PC-9 (cell line): ENCODE data around the gene UNC5B.

Experiments used
- CTCF ChIP-seq: fragments of 200-600 bp; sonication (generic); conservative IDR thresholded peaks from 2 replicates; pipeline ENCODE4 v1.6.1; 2017; ENCODE audit warnings: mixed run types, antibody characterized with exemption, mild to moderate bottlenecking, moderate library complexity
- EZH2 ChIP-seq: fragments of 200-600 bp; sonication (generic); IDR thresholded peaks from 2 replicates; pipeline ENCODE4 v1.8.0; 2017; ENCODE audit warnings: antibody characterized with exemption, low read depth

GRCh38 chr10:71187197-71187596 lies 25.2 kb upstream of the UNC5B start:
- no peak for TF ChIP-seq CTCF
- no peak for TF ChIP-seq EZH2
